Osteocyte (in vitro differentiated cells): Measurements from ENCODE around the gene BRAF. TPM values are rescaled to one million over a fixed set of nuclear protein-coding genes. Genes with fewer than 3 reads are reported as not detected.
"Not testable (repeated sequence)": the region's sequence is repeated elsewhere in the genome, so short reads cannot be mapped to it uniquely, and the experiment has no call there.

ENCODE experiments used
- DNase-seq: peaks from one replicate; pipeline ENCODE4 v3.0.0; 2021; ENCODE audit warnings: mixed read lengths; ENCODE audit not compliant: unreplicated experiment; ENCODE audit errors: extremely low spot score
- H3K27ac Mint-ChIP-seq: one replicate; pipeline ENCODE4 v1.8.0; 2021; ENCODE audit warnings: mild to moderate bottlenecking, mixed read lengths; ENCODE audit not compliant: unreplicated experiment
- H3K27me3 Mint-ChIP-seq: one replicate; pipeline ENCODE4 v1.8.0; 2021; ENCODE audit warnings: mixed read lengths; ENCODE audit not compliant: unreplicated experiment
- H3K36me3 Mint-ChIP-seq: one replicate; pipeline ENCODE4 v1.8.0; 2021; ENCODE audit warnings: mixed read lengths; ENCODE audit not compliant: unreplicated experiment
- H3K4me1 Mint-ChIP-seq: one replicate; pipeline ENCODE4 v1.8.0; 2021; ENCODE audit warnings: mixed read lengths; ENCODE audit not compliant: unreplicated experiment
- H3K4me3 Mint-ChIP-seq: one replicate; pipeline ENCODE4 v1.8.0; 2021; ENCODE audit warnings: mild to moderate bottlenecking, moderate library complexity, mixed read lengths; ENCODE audit not compliant: unreplicated experiment
- H3K9me3 Mint-ChIP-seq: one replicate; pipeline ENCODE4 v1.8.0; 2021; ENCODE audit warnings: mixed read lengths; ENCODE audit not compliant: unreplicated experiment
- total RNA-seq: library from RNA; stranded (reverse); gene quantifications from 2 replicates; pipeline ENCODE4 v1.2.1, GENCODE V29; 2021
- TF ChIP-seq, protein P1 (sequence below): fragments of 200-600 bp; sonication (generic); IDR thresholded peaks from 2 replicates; pipeline ENCODE4 v1.5.0; 2021; ENCODE audit warnings: antibody characterized with exemption, mild to moderate bottlenecking, moderate library complexity

The BRAF gene
- total RNA-seq, 1 donor from 2014 or later = 25.8 TPM

DNA sequence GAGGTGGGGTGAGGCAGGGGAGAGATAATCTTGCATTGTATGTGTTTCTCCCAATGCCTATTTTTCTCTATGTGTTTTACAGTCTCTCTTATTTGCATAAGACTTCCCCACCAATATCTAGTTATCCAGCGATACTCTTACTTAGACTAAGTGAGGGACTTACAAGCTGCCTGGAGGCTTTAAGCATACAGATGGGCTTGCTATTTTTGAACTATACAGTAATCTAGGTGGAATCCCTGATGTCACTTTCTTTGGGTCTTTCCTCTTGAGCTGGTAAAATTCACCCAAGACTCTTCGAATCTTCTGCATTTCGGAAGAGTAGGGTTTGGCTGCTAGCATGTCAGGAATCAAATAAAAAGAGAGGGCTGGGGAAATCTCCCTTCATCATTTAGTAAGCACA, 151.6 kb downstream of the BRAF start:
- peaks cover 4% of the 10 kb centered on the region for H3K4me1 Mint-ChIP-seq

DNA sequence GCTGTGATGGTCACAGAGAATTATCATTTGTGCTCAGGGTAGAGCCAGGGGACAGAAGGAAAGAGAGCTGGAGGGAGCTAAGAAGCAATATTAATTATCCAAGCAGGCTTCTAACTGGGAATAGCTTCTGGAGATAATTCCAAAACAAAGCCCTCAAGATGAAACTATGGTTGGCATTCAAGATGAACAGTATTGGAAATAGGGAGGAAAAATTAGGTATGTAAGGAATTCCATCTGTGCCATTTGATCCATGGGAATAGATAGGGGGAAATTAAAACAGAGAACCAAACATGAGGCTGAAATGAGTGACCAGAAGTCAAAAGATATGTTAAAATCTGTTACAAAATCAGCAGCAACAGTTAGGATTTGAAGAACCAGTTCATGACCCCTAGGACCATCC, 152.9 kb downstream of the BRAF start:
- TF ChIP-seq, protein P1, sequence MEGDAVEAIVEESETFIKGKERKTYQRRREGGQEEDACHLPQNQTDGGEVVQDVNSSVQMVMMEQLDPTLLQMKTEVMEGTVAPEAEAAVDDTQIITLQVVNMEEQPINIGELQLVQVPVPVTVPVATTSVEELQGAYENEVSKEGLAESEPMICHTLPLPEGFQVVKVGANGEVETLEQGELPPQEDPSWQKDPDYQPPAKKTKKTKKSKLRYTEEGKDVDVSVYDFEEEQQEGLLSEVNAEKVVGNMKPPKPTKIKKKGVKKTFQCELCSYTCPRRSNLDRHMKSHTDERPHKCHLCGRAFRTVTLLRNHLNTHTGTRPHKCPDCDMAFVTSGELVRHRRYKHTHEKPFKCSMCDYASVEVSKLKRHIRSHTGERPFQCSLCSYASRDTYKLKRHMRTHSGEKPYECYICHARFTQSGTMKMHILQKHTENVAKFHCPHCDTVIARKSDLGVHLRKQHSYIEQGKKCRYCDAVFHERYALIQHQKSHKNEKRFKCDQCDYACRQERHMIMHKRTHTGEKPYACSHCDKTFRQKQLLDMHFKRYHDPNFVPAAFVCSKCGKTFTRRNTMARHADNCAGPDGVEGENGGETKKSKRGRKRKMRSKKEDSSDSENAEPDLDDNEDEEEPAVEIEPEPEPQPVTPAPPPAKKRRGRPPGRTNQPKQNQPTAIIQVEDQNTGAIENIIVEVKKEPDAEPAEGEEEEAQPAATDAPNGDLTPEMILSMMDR = no peak
- Mint-ChIP-seq H3K27ac (no peak overlapping the region), H3K4me1 (peaks cover 4% of the 10 kb centered on the region), H3K9me3 (no peaks in the 10 kb centered on the region), H3K36me3 (peaks cover 44% of the 10 kb centered on the region), H3K4me3 (no peak overlapping the region), H3K27me3 (no peaks in the 10 kb centered on the region)
- DNase-seq = no peak

More for the DNA sequence above, 151.6 kb downstream of the BRAF start:
- Mint-ChIP-seq H3K36me3 (peaks cover 41% of the 10 kb centered on the region), H3K4me3 (no peak overlapping the region), H3K27ac (no peak overlapping the region), H3K9me3 (no peaks in the 10 kb centered on the region), H3K27me3 (no peaks in the 10 kb centered on the region)
- TF ChIP-seq, protein P1 = no peak
- no peak for DNase-seq

DNA sequence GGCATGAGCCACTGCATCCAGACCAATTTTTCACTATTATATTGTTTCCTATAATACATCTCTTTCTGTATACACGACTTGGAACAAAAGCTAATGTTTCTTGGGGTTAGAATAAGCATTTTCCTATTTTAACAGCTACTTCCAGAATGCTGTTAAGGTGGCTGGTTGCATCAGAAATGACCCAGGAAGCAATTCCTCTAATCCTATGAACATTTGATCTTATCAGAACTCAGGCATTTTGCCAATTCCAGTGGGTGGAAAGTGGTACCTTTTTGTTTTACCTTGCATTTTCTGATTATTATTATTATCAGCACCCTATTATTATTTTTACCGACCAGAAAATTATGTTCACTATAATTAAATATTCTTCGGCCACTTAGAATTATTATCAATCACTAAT, 154.9 kb downstream of the BRAF start:
- no peak overlapping the region for H3K4me3 Mint-ChIP-seq
- TF ChIP-seq, protein P1 = no peak
- no peaks in the 10 kb centered on the region for H3K27me3 Mint-ChIP-seq
- H3K4me1 Mint-ChIP-seq = peaks cover 4% of the 10 kb centered on the region
- H3K9me3 Mint-ChIP-seq = no peaks in the 10 kb centered on the region
- DNase-seq = no peak
- H3K36me3 Mint-ChIP-seq = peaks cover 34% of the 10 kb centered on the region
- H3K27ac Mint-ChIP-seq = no peak overlapping the region

DNA sequence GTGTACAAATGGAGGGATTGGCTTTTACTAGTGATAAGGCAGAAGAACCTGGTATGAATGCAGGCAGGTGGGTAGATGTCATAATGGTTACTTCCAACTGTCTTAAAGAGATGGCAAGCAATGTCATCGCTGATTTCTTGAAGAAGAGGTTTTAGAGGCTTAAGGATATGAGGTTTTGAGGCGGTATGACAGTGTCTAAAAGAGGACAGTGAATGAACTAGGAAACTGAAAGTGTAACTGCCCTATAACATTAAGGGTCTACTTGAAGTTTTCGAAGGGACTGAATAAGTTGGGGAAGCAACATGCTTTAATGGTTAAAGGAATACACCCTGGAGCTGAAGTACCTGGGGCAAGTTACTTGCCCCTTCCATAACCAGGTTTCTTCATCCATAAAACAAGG, 157.3 kb downstream of the BRAF start:
- H3K9me3 Mint-ChIP-seq = no peaks in the 10 kb centered on the region
- H3K27me3 Mint-ChIP-seq = no peaks in the 10 kb centered on the region
- H3K4me3 Mint-ChIP-seq = no peak overlapping the region
- H3K36me3 Mint-ChIP-seq = peaks cover 26% of the 10 kb centered on the region
- TF ChIP-seq, protein P1 = no peak
- DNase-seq = no peak
- H3K27ac Mint-ChIP-seq = no peak overlapping the region
- peaks cover 4% of the 10 kb centered on the region for H3K4me1 Mint-ChIP-seq

- not testable (repeated sequence) for H3K4me1 Mint-ChIP-seq, H3K27ac Mint-ChIP-seq, DNase-seq, H3K27me3 Mint-ChIP-seq, H3K4me3 Mint-ChIP-seq, H3K9me3 Mint-ChIP-seq
- H3K36me3 Mint-ChIP-seq = peaks cover 28% of the 10 kb centered on the region
These were observed 159.3 kb downstream of the BRAF start for GRCh38 chr7:140765441-140765840.

DNA sequence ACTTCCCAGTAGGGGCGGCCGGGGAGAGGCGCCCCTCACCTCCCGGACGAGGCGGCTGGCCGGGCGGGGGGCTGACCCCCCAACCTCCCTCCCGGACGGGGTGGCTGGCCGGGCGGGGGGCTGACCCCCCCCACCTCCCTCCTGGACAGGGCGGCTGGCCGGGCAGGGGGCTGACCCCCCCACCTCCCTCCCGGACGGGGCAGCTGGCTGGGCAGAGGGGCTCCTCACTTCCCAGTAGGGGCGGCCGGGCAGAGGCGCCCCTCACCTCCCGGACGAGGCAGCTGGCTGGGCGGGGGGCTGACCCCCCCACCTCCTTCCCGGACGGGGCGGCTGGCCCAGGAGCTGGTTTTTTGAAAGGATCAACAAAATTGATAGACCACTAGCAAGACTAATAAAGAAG, 161.6 kb downstream of the BRAF start:
- H3K9me3 Mint-ChIP-seq, H3K4me3 Mint-ChIP-seq, DNase-seq, H3K4me1 Mint-ChIP-seq, H3K27me3 Mint-ChIP-seq, H3K27ac Mint-ChIP-seq: not testable (repeated sequence)
- peaks cover 24% of the 10 kb centered on the region for H3K36me3 Mint-ChIP-seq

- H3K4me3 Mint-ChIP-seq, H3K27ac Mint-ChIP-seq, H3K9me3 Mint-ChIP-seq, H3K27me3 Mint-ChIP-seq, DNase-seq, H3K4me1 Mint-ChIP-seq: not testable (repeated sequence)
- peaks cover 16% of the 10 kb centered on the region for H3K36me3 Mint-ChIP-seq
These were observed 163.4 kb downstream of the BRAF start for GRCh38 chr7:140761375-140761774.
